Activated CD4-positive, alpha-beta T cell treated with anti-CD3 and anti-CD28 coated beads for 4 hours (primary cell): ENCODE measurements around the gene SYT8.
"Not testable (repeated sequence)": the region's sequence is repeated elsewhere in the genome, so short reads cannot be mapped to it uniquely, and the experiment has no call there.

Source experiments
- DNase-seq, 2 donors: peaks; one replicate each; pipeline ENCODE4 v3.0.0-alpha.2; 2020

SYT8 gene

DNA sequence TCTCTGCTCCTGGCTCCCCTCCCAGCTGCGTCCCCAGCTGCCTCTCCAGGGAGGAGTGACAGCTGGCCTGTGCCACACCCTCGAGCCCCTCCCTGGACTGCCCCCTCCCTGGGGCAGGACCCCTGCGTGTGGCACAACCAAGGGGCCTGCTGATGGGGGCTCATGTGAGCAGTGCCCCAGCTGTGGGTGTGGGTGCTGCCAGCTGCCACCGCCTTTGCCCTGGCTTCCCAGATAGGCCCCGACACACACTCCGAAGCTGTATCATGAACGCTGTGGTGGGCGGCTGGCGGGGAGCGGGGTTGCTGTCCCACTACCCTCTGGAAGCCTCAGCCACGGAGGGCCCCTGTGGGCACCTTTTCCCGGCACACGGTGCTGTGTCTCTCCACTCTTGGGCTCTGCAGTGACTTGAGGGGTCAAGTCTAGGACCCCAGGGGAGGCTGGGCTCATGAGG lies 41.1 kb downstream of the SYT8 start:
- DNase-seq, result not testable (repeated sequence)

DNA sequence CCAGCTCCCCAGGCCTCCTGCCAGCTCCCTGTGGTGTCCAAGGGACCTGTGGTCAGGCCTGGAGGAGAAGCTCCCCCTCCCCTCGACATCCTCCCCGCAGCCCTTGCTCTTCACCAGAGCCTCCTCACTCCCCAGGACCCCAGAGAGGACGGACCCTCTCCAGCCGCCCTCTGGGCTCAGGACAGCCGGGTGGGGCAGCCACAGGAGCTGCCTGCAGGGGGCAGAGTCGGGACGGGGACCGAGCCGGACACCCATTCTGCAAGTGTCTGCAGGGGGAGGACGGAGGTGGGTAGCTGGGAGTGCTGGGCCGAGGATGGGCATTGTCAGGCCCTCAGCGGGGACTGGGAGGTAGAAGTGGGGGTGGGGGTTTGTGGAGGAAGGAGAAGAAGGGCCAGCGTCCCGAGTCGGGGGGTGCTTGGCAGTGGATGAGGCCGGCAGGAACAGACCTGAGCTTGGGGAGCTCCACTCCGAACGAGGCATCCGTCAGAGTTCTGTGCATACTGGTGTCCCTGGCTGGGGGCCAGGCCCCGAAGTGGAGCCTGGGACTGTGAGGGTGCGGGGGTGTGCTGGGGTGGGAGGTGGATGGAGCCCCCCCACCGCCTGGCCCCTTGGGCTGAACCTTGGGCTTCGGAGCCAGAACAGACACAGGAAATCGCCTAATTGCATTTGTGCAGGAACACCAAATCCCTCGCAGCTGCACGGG lies 41.7 kb downstream of the SYT8 start:
- DNase-seq, result no peak

DNA sequence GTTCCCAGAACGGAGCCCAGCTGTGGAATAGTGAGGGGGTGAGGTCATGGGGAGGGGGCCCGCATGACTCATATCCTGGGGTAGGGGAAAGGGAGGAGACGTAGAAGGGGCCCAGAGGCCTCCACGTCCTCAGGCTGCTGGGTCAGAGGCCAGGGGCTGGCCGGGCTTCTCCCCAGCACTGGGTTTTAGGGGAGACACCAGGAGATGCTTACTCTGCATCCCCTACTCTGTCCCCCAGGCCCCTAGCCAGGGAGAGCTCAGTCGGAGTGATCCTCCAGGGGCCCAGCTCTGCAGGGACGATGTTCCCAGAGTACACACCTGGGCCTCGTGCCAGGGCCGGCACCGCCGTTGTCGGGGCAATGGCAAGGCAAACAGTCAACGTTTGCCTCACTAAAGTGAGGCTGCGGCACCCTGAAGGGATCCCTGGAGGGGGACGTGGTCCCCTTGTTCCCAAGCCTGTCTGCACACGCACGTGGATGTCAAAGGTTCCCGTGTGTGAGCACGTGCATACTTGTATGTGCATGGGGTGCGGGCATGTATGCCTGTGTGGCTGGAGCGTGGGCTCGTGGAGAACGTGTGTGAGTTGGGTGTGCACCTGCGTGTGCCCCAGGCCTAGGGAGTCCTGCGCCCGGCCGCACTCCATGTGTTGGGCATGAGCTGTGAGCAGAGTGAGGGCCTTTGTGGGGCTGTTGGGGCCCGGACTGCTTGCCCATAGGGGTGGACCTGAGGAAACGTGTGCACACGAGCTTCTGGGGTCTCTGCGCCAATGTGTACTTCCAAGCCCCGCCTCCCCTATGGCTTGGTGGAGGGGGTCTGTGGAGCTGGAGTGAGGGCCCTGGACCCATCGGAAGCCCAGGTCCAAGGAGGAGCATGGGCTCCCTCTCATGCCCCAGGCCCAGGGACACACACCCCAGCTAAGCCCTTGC lies 42.7 kb downstream of the SYT8 start:
- DNase-seq, result no peak

DNA sequence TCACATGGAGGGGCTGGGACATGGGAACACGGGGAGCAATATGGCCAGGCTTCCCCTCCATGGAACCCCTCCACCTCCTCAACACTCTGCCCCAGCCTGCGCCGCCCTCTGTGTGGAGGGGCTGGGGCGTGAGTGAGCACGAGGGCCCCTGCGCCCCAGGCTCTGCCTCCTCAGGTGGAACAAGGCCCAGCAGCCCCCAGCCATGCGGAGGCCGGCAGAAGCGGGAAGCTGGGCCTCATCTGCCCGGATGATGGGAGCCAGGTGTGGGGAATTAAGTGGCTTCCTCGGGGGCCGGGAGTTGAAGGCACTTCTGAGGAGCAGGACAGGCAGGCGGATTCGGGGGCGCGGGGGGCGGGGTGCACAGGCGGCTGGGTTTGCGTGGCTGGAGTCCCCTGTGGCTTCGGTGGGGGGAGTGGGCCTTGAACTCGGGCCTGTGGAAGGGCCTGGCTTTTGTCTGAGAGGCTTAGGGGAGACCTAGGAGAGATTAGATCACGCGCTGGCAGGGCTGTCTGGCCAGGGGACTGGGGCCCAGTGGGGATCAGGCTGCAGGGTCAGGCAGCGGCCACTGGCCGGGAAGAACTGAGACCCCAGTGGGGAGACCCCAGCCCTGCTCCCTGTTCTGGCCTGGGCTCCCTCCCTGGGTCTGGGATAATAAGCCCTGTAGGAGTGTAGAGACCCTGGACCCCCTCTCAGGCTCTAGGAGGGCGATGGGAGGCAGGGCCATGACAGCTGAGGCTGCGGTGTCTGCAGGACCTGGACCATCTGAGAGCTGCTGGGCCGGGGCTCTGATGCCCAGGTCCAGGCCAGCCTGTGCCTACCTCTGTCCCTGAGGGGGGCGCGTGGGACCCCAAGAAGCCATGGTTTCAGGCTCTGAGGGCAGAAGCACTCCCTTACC lies 43.6 kb downstream of the SYT8 start:
- no peak for DNase-seq

DNA sequence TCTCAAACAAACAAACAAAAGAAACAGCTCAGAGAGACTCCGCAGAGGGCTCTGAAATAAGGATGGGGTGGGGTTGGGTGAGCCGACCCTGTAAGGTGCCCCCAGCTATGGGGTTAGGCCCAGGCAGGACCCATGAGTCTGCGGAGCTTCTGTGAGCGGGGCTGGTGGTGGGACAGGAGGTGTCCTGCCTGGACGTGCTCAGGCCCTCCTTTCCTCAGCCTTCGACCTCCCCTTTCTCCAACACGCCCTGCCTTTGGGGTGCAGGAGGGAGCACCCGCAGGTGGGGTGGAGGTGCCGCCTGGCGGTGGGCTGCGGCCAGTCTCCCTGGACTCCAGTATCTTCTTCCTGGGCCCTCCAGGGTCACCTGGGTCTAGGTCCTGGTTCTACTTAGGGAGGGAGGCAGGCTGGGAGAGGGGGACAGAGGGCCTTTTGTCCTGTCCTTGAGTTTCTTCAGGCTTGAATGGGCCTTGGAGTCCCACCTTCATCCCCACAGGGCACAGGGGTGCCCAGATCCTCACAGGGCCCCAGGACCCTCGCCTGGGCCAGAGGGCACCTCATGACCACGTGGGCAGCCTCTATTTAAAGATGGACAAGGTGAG lies 44.7 kb downstream of the SYT8 start:
- no peak for DNase-seq

DNA sequence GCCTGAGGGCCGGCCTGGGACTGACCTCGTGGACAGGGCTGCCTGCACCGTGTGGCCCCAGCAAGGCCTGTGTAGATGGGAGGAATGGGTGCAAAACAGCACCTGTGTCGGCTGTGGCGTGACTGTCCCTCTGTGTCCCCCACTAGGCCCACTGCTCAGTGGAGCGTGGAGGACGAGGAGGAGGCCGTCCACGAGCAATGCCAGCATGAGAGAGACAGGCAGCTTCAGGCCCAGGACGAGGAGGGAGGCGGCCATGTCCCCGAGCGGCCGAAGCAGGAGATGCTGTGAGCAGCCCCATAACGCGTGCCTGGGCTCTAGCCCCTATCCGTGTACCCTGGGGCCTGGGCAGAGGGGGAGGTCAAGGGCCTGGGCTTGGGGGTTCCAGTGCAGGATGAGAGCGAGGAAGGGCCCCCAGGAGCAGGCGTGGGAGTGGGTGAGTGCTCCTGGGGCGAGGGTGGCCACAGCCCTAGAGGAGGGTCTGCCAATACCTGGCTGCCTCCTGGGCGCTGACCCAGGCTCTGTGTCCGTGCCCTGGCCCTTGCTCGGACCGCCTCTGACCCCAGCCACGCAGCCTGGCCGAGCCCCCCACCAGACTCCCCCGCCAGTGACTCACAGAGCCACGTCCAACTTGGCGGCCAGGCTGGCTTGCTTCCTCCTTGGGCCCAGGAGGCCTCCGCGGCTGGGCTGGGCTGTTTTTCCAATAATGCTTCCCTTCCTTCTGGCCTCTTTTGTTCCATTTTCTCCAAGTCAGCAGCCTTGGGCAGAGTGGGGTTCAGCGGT lies 45.3 kb downstream of the SYT8 start:
- no peak for DNase-seq

GRCh38 chr11:1880746-1881441 lies 46.1 kb downstream of the SYT8 start:
- DNase-seq, result no peak

GRCh38 chr11:1881442-1882264 lies 46.9 kb downstream of the SYT8 start:
- DNase-seq, result no peak

DNA sequence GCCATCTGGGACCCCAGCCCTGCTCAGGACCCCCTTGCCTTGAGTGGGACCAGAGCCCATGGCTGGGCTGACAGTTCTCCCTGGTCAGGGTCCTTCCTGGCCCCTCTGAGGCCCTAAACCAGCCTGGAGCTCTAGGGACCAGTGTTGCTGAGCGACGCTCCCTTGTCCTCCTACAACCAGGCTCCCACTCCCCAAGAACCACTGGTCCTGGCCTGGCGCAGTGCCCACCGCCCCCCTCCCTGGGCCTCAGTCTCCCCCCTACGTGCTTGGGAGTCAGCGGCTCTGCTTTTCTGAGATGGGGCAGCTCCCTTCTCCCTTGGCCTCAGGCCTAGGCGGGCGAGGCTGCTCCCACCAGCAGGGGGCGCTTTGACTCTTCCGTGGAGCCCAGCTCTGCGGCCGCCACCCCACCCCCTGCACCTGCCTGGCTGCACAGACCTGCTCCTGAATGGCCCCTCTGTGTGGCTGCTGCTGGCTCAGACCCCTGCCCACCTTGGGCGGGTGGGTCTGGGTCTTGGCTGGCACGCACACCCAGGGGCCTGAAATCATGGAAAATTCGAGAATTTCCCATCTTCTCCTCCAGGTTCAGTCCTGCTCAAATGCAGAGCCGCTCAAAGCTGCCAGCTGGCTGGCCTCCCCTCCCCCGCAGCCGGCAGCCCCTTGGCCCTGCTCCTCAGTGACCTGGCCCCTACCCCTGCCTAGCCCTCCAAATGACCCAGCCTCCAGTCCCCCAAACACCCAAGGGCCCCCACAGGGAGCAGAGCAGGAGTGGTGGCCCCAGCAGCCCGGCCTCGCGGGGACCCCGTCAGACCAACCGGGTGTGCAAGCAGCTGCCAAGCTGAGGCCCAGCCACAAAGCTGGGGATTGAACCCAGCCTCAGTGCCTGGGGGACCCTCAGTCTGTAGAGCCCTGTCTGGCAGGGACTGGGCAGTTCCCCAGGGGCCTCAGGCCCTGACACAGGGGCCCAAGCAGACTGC lies 47.8 kb downstream of the SYT8 start:
- peak; percentile 74 to 75 for DNase-seq

- DNase-seq, result no peak
Measured at GRCh38 chr11:1883346-1884302, 48.8 kb downstream of the SYT8 start.

GRCh38 chr11:1884303-1884700 lies 49.5 kb downstream of the SYT8 start:
- no peak for DNase-seq

DNA sequence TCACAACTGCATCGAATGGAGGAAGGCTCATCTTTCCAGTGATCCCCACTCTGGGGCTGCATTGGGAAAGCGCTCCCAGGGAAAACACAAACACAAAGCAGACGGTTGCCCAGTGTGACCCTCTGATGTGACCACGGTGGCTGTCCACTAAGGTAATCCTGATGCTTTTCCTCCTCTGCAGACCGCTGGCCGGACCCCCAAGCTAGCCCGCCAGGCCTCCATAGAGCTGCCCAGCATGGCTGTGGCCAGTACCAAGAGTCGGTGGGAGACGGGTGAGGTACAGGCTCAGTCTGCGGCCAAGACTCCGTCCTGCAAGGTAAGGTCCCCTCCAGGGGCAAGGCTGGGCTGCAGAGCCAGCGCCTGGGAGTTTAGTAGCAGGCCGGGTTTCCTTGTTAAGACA lies 51.8 kb downstream of the SYT8 start:
- DNase-seq, result not testable (repeated sequence)
